Lung (tissue), 12 donors: ENCODE measurements around the gene CEP85L. TPM values are rescaled to one million over a fixed set of nuclear protein-coding genes. Genes with fewer than 3 reads are reported as not detected.

ENCODE experiments used
- ATAC-seq: fragments of 200-7000 bp; cut with Tn5 transposase; one replicate; pipeline ENCODE4 v1.9.1; 2020; ENCODE audit warnings: moderate number of reproducible peaks; ENCODE audit not compliant: insufficient read depth, low FRiP score
- DNase-seq, 3 donors: peaks; one replicate each; pipeline ENCODE4 v3.0.0-alpha.2; 2013 to 2017
- H3K27ac ChIP-seq, 2 donors: one replicate each; pipeline ENCODE4 v1.5.1; 2013; ENCODE audit warnings: mild to moderate bottlenecking in 2 of 2, moderate library complexity in 2 of 2, control low read depth in 1 of 2, inconsistent platforms in 1 of 2, low read depth in 1 of 2, low read length in 1 of 2
- H3K27me3 ChIP-seq, 3 donors: one replicate each; pipeline ENCODE4 v1.5.1; 2013; ENCODE audit warnings: low read length in 2 of 3; ENCODE audit not compliant: control insufficient read depth in 3 of 3, insufficient read depth in 3 of 3
- H3K36me3 ChIP-seq, 4 donors: one replicate each; pipeline ENCODE4 v1.5.1; 2013; ENCODE audit warnings: low read length in 4 of 4, mild to moderate bottlenecking in 1 of 4, moderate library complexity in 1 of 4; ENCODE audit not compliant: control insufficient read depth in 4 of 4, insufficient read depth in 4 of 4
- H3K4me1 ChIP-seq, 5 donors: one replicate each; pipeline ENCODE4 v1.5.1; 2013; ENCODE audit warnings: low read length in 5 of 5, mild to moderate bottlenecking in 2 of 5, moderate library complexity in 1 of 5; ENCODE audit not compliant: control insufficient read depth in 5 of 5, insufficient read depth in 5 of 5
- H3K4me3 ChIP-seq: one replicate; pipeline ENCODE4 v1.5.1; 2013; ENCODE audit warnings: mild to moderate bottlenecking, control low read depth, moderate library complexity
- H3K9ac ChIP-seq, 2 donors: one replicate each; pipeline ENCODE4 v1.5.1; 2013; ENCODE audit warnings: low read length in 2 of 2, control low read depth in 1 of 2; ENCODE audit not compliant: insufficient read depth in 1 of 2
- H3K9me3 ChIP-seq, 4 donors: one replicate each; pipeline ENCODE4 v1.5.1; 2013; ENCODE audit warnings: low read length in 3 of 4, mild to moderate bottlenecking in 1 of 4, moderate library complexity in 1 of 4; ENCODE audit not compliant: control insufficient read depth in 4 of 4, insufficient read depth in 3 of 4
- CTCF ChIP-seq: IDR thresholded peaks from 2 replicates; pipeline ENCODE4 v1.5.1; 2012; ENCODE audit warnings: mild to moderate bottlenecking; ENCODE audit errors: control extremely low read depth, extremely low read depth
- WGBS, 2 donors: extraction: QIAGEN DNeasy Blood & Tissue Kit; methylation state at CpG; one replicate each; pipeline ENCODE4 v1.1.7; 2013; 5-methylcytosine and 5-hydroxymethylcytosine counted together
- polyA plus RNA-seq, 2 donors: library from polyadenylated mRNA; stranded (reverse); fragments of 200-250 nt; gene quantifications; one replicate each; pipeline ENCODE4 v1.2.1, GENCODE V29; 2013
- total RNA-seq, 2 donors: library from RNA; depleted of rRNA in 1 of 2; stranded (reverse); fragments of >200 nt in 1 of 2; gene quantifications; one replicate each; pipeline ENCODE4 v1.2.1, GENCODE V29; 2014 to 2021
- donor health status: control.
- donor health status: control.
- donor health status: Bipolar disorder and iron deficiency.
- donor health status: healthy.
- donor health status: DM: yes; HTN: yes; CAD: no.

Gene CEP85L
- total and polyA plus RNA-seq, 4 donors = 1.3 to 40.8 (median 7.1) TPM

- TF ChIP-seq CTCF = no peak
- no peak for ATAC-seq
- 93 to 98% methylated on average over 10 of the region's 10 CpGs for WGBS, 2 donors
These were observed 151.0 kb downstream of the CEP85L start for GRCh38 chr6:118500130-118501015.

GRCh38 chr6:118495485-118496280, 155.7 kb downstream of the CEP85L start:
- DNase-seq (no peak), ATAC-seq (no peak)

More at GRCh38 chr6:118500130-118501015, 151.0 kb downstream of the CEP85L start:
- H3K4me3 ChIP-seq = no peak overlapping the region
- peaks cover 3 to 23% (median 15%) of the 10 kb centered on the region in 4 donors for H3K36me3 ChIP-seq
- H3K9me3 ChIP-seq = peaks cover 0 to 4% (median 2%) of the 10 kb centered on the region in 4 donors
- peaks cover 0 to 4% (median 0%) of the 10 kb centered on the region in 5 donors for H3K4me1 ChIP-seq
- DNase-seq = no peak
- no peak overlapping the region for H3K27ac ChIP-seq
- H3K9ac ChIP-seq = no peak overlapping the region
- no peaks in the 10 kb centered on the region for H3K27me3 ChIP-seq

GRCh38 chr6:118494091-118494490, 157.3 kb downstream of the CEP85L start:
- Histone ChIP-seq H3K27ac (no peak overlapping the region), H3K27me3 (no peaks in the 10 kb centered on the region), H3K4me1 (peaks cover 0 to 4% (median 0%) of the 10 kb centered on the region in 5 donors), H3K9ac (no peak overlapping the region), H3K36me3 (peaks cover 3 to 28% (median 14%) of the 10 kb centered on the region in 4 donors), H3K9me3 (peaks cover 0 to 4% (median 4%) of the 10 kb centered on the region in 4 donors), H3K4me3 (no peak overlapping the region)
- no peak for DNase-seq
- WGBS, 2 donors = 88 to 98% methylated on average over 3 of the region's 3 CpGs
- no peak for ATAC-seq
- TF ChIP-seq CTCF = no peak

More at GRCh38 chr6:118495485-118496280, 155.7 kb downstream of the CEP85L start:
- H3K9ac ChIP-seq = no peak overlapping the region
- 93 to 94% methylated on average over 5 of the region's 5 CpGs for WGBS, 2 donors
- no peaks in the 10 kb centered on the region for H3K27me3 ChIP-seq
- no peaks in the 10 kb centered on the region for H3K9me3 ChIP-seq
- TF ChIP-seq CTCF = no peak
- no peak overlapping the region for H3K4me3 ChIP-seq
- H3K4me1 ChIP-seq = peaks cover 0 to 4% (median 0%) of the 10 kb centered on the region in 5 donors
- H3K36me3 ChIP-seq = peaks cover 3 to 16% (median 5%) of the 10 kb centered on the region in 4 donors
- no peak overlapping the region for H3K27ac ChIP-seq
